Kidney epithelial cell (primary cell): Measurements from ENCODE around the gene ZNF521. TPM values are rescaled to one million over a fixed set of nuclear protein-coding genes. Genes with fewer than 3 reads are reported as not detected.
"Not testable (repeated sequence)": the region's sequence is repeated elsewhere in the genome, so short reads cannot be mapped to it uniquely, and the experiment has no call there.

Experiments used
- DNase-seq: peaks from one replicate; pipeline ENCODE4 v3.0.0-alpha.2; 2010; ENCODE audit warnings: low read depth
- H3K27me3 ChIP-seq: 2 replicates; pipeline ENCODE4 v1.6.0; 2011; ENCODE audit warnings: low read length; ENCODE audit not compliant: control insufficient read depth, insufficient read depth
- H3K36me3 ChIP-seq: 2 replicates; pipeline ENCODE4 v1.5.1; 2011; ENCODE audit warnings: low read length; ENCODE audit not compliant: control insufficient read depth, insufficient read depth
- H3K4me3 ChIP-seq: 2 replicates; pipeline ENCODE4 v1.5.1; 2011; ENCODE audit warnings: low read depth, mild to moderate bottlenecking, control low read depth, low read length
- CTCF ChIP-seq: IDR thresholded peaks from 2 replicates; pipeline ENCODE4 v1.5.1; 2011; ENCODE audit warnings: mild to moderate bottlenecking, moderate library complexity, low read length, control low read depth, inconsistent platforms; ENCODE audit not compliant: insufficient read depth, poor library complexity, severe bottlenecking
- total RNA-seq: library from RNA; depleted of rRNA; stranded (reverse); fragments of >200 nt; gene quantifications from 2 replicates; pipeline ENCODE4 v1.2.3, GENCODE V29; 2015

ZNF521 gene
- total RNA-seq, 1 donor from 2014 or later: 6.0 TPM

GRCh38 chr18:25043104-25043503 is 308.9 kb downstream of the ZNF521 start:
- no peak for DNase-seq
- TF ChIP-seq CTCF: no peak
- Histone ChIP-seq H3K27me3 (no peaks in the 10 kb centered on the region), H3K36me3 (no peaks in the 10 kb centered on the region), H3K4me3 (no peak overlapping the region)

- no peak for DNase-seq
- no peaks in the 10 kb centered on the region for H3K27me3 ChIP-seq
- H3K4me3 ChIP-seq: no peak overlapping the region
- H3K36me3 ChIP-seq: no peaks in the 10 kb centered on the region
- TF ChIP-seq CTCF: no peak
Observed at GRCh38 chr18:25042641-25043051, 309.3 kb downstream of the ZNF521 start.

GRCh38 chr18:25039781-25040180 is 312.2 kb downstream of the ZNF521 start:
- no peak for DNase-seq
- Histone ChIP-seq H3K27me3 (no peaks in the 10 kb centered on the region), H3K36me3 (no peaks in the 10 kb centered on the region), H3K4me3 (no peak overlapping the region)
- TF ChIP-seq CTCF: no peak

GRCh38 chr18:25038261-25038660 is 313.7 kb downstream of the ZNF521 start:
- no peak for TF ChIP-seq CTCF
- H3K27me3 ChIP-seq: no peaks in the 10 kb centered on the region

GRCh38 chr18:25033747-25034471 is 318.1 kb downstream of the ZNF521 start:
- TF ChIP-seq CTCF: no peak
- no peak for DNase-seq
- peaks cover 2% of the 10 kb centered on the region for H3K27me3 ChIP-seq
- no peak overlapping the region for H3K4me3 ChIP-seq
- no peaks in the 10 kb centered on the region for H3K36me3 ChIP-seq

More at GRCh38 chr18:25038261-25038660, 313.7 kb downstream of the ZNF521 start:
- Histone ChIP-seq H3K4me3 (no peak overlapping the region), H3K36me3 (no peaks in the 10 kb centered on the region)
- DNase-seq: no peak

- not testable (repeated sequence) for H3K36me3 ChIP-seq, H3K27me3 ChIP-seq, H3K4me3 ChIP-seq, DNase-seq
Observed at GRCh38 chr18:25033175-25033574, 318.8 kb downstream of the ZNF521 start.
